ENCODE measurements around the gene RSU1. TPM values are rescaled to one million over a fixed set of nuclear protein-coding genes. Genes with fewer than 3 reads are reported as not detected.

RSU1 gene
- total and polyA plus RNA-seq, 2 of the 13 experiments (the other 11 are each of a cell fraction or from before 2014, with no cell fraction given) = 32.3 to 35.1 TPM

- Histone ChIP-seq H3K4me2 (ENCODE audit: low read depth, low read length) (no peak overlapping the region), H3K79me2 (ENCODE audit: insufficient read depth, low read length) (no peaks in the 10 kb centered on the region), H3K9me3 (ENCODE audit: low read length) (no peaks in the 10 kb centered on the region), H3K36me3 (replicated peaks in 1 of 2; ENCODE audit: control insufficient read depth in 1 of 2, insufficient read depth in 2 of 2, low read length in 2 of 2) (no peaks in the 10 kb centered on the region), H2AFZ (ENCODE audit: low read length) (no peak overlapping the region), H4K20me1 (ENCODE audit: insufficient read depth, low read length) (no peaks in the 10 kb centered on the region), H3K4me1 (ENCODE audit: insufficient read depth, low read length) (no peaks in the 10 kb centered on the region), H3K27me3 (ENCODE audit: control insufficient read depth in 1 of 2, insufficient read depth in 2 of 2, low read length in 2 of 2) (no peaks in the 10 kb centered on the region), H3K9ac (ENCODE audit: insufficient read depth, low read depth, low read length) (no peak overlapping the region), H3K4me3 (replicated peaks in 1 of 3; ENCODE audit: insufficient read depth in 1 of 3, low read depth in 2 of 3, low read length in 3 of 3) (no peak overlapping the region), H3K27ac (ENCODE audit: extremely low read length, insufficient read depth, low read length) (no peak overlapping the region)
- TF ChIP-seq ZNF670 (CRISPR knock-in tag; IDR thresholded peaks at IDR 0.05; ENCODE audit: borderline replicate concordance) (no peak), SP2 (CRISPR knock-in tag; IDR thresholded peaks at IDR 0.05) (no peak), ONECUT2 (CRISPR knock-in tag; IDR thresholded peaks at IDR 0.05) (no peak), RFX1 (IDR thresholded peaks at IDR 0.05) (no peak), HNRNPLL (IDR thresholded peaks at IDR 0.05; ENCODE audit: low read depth, low read length, poor library complexity, severe bottlenecking) (no peak)
- no peak for DNase-seq (ENCODE audit: low spot score)
- in situ Hi-C loops (cut with HindIII; ENCODE audit: extremely low pct_ligation_motif_present, low pct_unique_long_range_greater_than_20kb) (no loop called here), intact Hi-C loops (cut with micrococcal nuclease; ENCODE audit: unreplicated experiment) (no loop called here)
- no peak for ATAC-seq
- ChIA-PET POLR2A (no interaction called here), CTCF (ENCODE audit: low intra/inter-chr PET ratio, low total read pairs) (no interaction called here)
- BruUV-seq (replicated peaks) = no TSS peak
- FAIRE-seq = no peak
- 94% methylated on average over 13 of the region's 13 CpGs for WGBS (ENCODE audit: low lambda C conversion rate)
These were observed 170.8 kb downstream of the RSU1 start for GRCh38 chr10:16646181-16647059.

- ChIA-PET CTCF (ENCODE audit: low intra/inter-chr PET ratio, low total read pairs) (no interaction called here), POLR2A (no interaction called here)
- no peaks in the 10 kb centered on the region for H3K4me1 ChIP-seq (ENCODE audit: insufficient read depth, low read length)
- no peaks in the 10 kb centered on the region for H3K9me3 ChIP-seq (ENCODE audit: low read length)
- H4K20me1 ChIP-seq (ENCODE audit: insufficient read depth, low read length) = no peaks in the 10 kb centered on the region
- BruUV-seq (replicated peaks) = no TSS peak
- 86% methylated on average over 5 of the region's 5 CpGs for WGBS (ENCODE audit: low lambda C conversion rate)
- in situ Hi-C loops (cut with HindIII; ENCODE audit: extremely low pct_ligation_motif_present, low pct_unique_long_range_greater_than_20kb) (no loop called here), intact Hi-C loops (cut with micrococcal nuclease; ENCODE audit: unreplicated experiment) (no loop called here)
- FAIRE-seq (no peak), ATAC-seq (no peak), DNase-seq (ENCODE audit: low spot score) (no peak)
- H3K27ac ChIP-seq (ENCODE audit: extremely low read length, insufficient read depth, low read length) = no peak overlapping the region
- H3K27me3 ChIP-seq (ENCODE audit: control insufficient read depth in 1 of 2, insufficient read depth in 2 of 2, low read length in 2 of 2) = no peaks in the 10 kb centered on the region
- H3K4me2 ChIP-seq (ENCODE audit: low read depth, low read length) = no peak overlapping the region
- H3K9ac ChIP-seq (ENCODE audit: insufficient read depth, low read depth, low read length) = no peak overlapping the region
- H3K4me3 ChIP-seq (replicated peaks in 1 of 3; ENCODE audit: insufficient read depth in 1 of 3, low read depth in 2 of 3, low read length in 3 of 3) = no peak overlapping the region
- H3K36me3 ChIP-seq (replicated peaks in 1 of 2; ENCODE audit: control insufficient read depth in 1 of 2, insufficient read depth in 2 of 2, low read length in 2 of 2) = no peaks in the 10 kb centered on the region
- no peak overlapping the region for H2AFZ ChIP-seq (ENCODE audit: low read length)
- TF ChIP-seq HNF4G (IDR thresholded peaks at IDR 0.05; ENCODE audit: borderline replicate concordance, low read depth, low read length) = no peak
- no peak for TF ChIP-seq HNF4G (CRISPR knock-in tag; IDR thresholded peaks at IDR 0.05; ENCODE audit: borderline replicate concordance, low read depth)
- no peak for TF ChIP-seq ZNF331 (CRISPR knock-in tag; IDR thresholded peaks at IDR 0.05)
- no peak for TF ChIP-seq ZFP36L1 (CRISPR knock-in tag; IDR thresholded peaks at IDR 0.05)
- TF ChIP-seq ARNTL (CRISPR knock-in tag; IDR thresholded peaks at IDR 0.05) = no peak
- TF ChIP-seq MEF2D (CRISPR knock-in tag; IDR thresholded peaks at IDR 0.05) = no peak
- no peak for TF ChIP-seq PHB2 (IDR thresholded peaks at IDR 0.05; ENCODE audit: partially characterized antibody)
- no peak for TF ChIP-seq HDAC2 (CRISPR knock-in tag; IDR thresholded peaks at IDR 0.05)
- TF ChIP-seq DNMT3B (CRISPR knock-in tag; conservative IDR thresholded peaks at IDR 0.05) = no peak
- no peak for TF ChIP-seq ARID3A (IDR thresholded peaks at IDR 0.05; ENCODE audit: low read depth, low read length)
- H3K79me2 ChIP-seq (ENCODE audit: insufficient read depth, low read length) = no peaks in the 10 kb centered on the region
These were observed 173.1 kb downstream of the RSU1 start for GRCh38 chr10:16644146-16644545.

Measured in HepG2 (cell line).